Measurements from ENCODE around the gene FAM89A. TPM values are rescaled to one million over a fixed set of nuclear protein-coding genes. Genes with fewer than 3 reads are reported as not detected.
"Not testable (repeated sequence)": the region's sequence is repeated elsewhere in the genome, so short reads cannot be mapped to it uniquely, and the experiment has no call there.

The FAM89A gene
- total RNA-seq, 1 donor from 2014 or later, result 56.7 TPM

GRCh38 chr1:230994860-230995259 lies 45.2 kb downstream of the FAM89A start:
- DNase-seq (ENCODE audit: low read depth in 2 of 2), result no peak

DNA sequence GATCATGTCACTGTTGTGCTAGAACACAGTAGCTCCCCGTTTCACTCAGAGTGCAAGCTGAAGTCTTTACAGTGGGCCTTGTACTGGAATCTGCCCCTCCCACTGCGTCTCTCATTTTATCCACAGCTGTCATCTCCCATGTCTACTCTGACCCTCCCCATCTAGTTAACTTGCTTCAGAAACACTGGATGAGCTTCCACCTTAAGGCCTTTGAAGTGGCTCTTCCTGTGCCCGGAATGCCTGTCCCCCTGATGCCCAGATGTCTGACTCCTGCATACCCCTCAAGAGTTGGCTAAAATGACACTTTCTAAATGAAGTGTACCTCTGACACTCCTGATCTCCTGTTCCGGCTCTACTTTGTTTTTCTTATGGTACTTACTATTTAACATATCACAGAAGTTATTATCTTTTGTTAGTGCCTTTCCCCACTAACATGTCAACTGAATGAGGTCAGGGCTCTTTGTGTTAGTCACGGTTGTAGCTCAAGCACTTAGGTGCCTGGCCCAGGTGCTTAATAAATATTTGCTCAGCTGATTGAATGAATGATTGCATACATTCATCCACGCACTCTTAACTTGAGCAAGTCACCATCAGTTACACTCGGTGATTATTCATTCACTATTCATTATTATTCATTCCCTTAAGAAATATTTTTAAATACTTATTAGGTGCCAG lies 47.8 kb downstream of the FAM89A start:
- DNase-seq (ENCODE audit: low read depth in 2 of 2), result no peak

- no peak for DNase-seq (ENCODE audit: low read depth in 2 of 2)
Measured at GRCh38 chr1:230987448-230987847, 52.6 kb downstream of the FAM89A start.

- DNase-seq (ENCODE audit: low read depth in 2 of 2), result peak; percentile 71 to 87
Measured at GRCh38 chr1:230986976-230987375, 53.1 kb downstream of the FAM89A start.

- no peak for DNase-seq (ENCODE audit: low read depth in 2 of 2)
Measured at GRCh38 chr1:230985711-230986110, 54.3 kb downstream of the FAM89A start.

GRCh38 chr1:230984622-230985515 lies 55.2 kb downstream of the FAM89A start:
- DNase-seq (ENCODE audit: low read depth in 2 of 2), result not testable (repeated sequence)

- no peak for DNase-seq (ENCODE audit: low read depth in 2 of 2)
Measured at GRCh38 chr1:230983811-230984210, 56.2 kb downstream of the FAM89A start.

GRCh38 chr1:230982696-230983095 lies 57.4 kb downstream of the FAM89A start:
- DNase-seq (ENCODE audit: low read depth in 2 of 2), result no peak

GRCh38 chr1:230979952-230980351 lies 60.1 kb downstream of the FAM89A start:
- no peak for DNase-seq (ENCODE audit: low read depth in 2 of 2)

DNA sequence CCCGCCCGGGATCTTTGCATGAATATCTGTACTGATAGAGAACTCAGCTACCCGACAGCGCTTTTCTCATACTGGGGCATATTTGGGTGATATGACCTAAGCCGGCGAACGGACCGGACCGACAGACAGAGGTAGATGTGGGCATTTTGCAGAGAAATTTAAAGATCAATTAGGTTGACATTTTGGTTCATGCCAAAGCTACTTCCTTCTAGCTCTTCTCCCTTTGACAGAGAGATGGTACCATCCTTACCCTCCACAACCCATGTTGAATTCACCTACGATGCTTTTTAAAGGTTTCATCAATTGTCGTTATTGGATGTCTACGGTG lies 60.7 kb downstream of the FAM89A start:
- DNase-seq (ENCODE audit: low read depth in 2 of 2), result no peak

GRCh38 chr1:230978491-230979388 lies 61.3 kb downstream of the FAM89A start, which contains the start of the genes ARV1 and TTC13:
ARV1 (plus strand) TSS chr1:230979094; CDS start chr1:230979106, 12 bp downstream.
TTC13 (minus strand) TSS chr1:230978861; CDS start chr1:230978830, 31 bp downstream.
- DNase-seq (ENCODE audit: low read depth in 2 of 2), result peak; percentile 98 to 99

DNA sequence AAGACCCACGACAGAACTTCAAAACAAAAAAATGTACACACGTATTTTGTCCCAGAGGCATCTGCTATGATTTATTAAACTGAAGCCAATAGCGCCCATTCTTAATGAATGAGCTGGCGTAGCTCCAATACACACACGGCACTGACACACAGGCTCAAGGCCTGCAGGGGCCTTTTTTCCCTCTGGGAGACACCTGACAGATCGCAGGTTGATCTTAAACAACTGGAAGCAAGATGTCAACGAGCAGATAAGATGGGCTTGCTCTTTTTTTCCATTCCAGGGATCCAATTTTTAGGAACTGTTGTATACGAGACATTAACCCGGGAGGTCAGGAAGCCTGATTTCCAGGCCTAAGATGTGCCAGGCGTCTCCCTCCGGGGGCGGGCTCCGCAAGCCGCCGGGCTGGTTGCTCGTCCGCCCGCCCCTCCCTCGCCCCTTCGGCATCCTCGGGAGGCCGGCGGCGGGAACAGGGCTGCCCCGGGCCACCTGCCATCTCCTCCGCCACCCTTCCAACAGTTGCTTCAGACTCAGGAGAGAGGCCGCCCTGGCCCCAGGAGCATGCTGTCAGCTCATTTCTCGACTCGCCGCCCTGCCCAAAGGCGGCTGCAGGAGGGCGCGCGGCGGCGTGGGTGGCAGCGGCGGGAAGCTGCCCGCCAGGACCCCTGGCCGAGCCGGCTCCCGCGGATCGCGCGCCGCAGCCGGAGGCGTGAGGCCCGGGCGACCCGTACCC lies 62.1 kb downstream of the FAM89A start:
- peak; percentile 48 to 60 for DNase-seq (ENCODE audit: low read depth in 2 of 2)

DNA sequence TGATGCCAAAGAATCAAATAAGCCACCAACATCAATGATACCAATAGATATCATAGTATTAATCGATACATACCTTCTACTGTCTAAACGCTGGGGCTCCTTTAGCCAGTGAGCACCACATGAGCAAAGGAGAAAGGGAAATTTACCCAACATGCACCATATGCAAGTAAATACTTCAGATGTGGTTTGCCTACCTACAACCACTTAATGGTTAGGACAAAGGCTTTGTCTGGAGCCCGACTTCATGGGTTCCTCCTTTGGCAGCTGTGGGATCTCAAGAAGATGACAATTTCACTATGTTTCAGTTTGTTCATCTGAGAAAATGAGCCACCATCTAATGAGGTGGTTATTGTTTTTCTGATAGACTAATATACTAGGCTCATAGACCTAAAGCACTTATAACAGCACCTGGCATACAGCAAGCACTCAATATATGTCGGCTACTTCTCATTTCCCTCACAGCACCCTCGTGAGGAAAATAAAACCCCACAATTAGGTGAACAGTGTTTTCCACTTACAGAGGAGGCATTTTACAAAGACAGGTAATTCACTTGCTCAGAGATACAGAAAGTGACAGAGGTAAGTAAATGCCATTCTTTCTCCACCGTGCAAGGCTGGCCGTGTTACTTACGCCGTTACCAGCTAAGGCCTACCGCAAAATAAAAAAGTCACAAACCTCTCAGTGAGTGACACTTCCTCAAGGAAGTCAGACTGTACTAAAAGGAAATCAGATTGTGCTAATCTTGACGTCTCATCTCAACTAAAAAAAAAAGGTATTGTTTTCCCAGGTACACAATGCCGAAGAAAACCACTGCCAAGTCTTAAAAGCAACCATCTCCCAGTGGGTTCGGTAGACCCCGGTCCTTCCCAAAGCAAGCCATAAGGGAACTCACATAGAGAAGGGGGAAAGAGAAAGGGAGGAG lies 63.0 kb downstream of the FAM89A start:
- peak; percentile 2 to 58 for DNase-seq (ENCODE audit: low read depth in 2 of 2)

DNA sequence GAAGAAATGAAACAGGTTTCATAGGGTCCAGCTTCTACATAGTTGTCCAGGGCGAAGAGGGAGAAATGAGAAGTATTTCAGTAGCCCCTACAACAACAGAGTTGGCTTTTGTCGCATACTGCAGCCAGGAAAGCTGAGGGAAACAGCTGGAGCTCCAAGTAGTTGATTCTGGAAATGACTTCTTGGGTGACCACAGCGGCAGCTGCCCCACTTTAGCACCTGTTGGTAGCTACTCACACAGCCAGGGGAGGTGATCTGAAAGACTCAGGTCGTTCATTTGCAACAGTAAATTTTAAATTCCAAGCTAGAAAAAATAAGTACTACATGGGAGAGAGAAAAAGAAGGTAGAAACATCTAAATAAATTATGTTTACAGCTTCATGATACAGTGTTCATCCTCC lies 63.7 kb downstream of the FAM89A start:
- no peak for DNase-seq (ENCODE audit: low read depth in 2 of 2)

DNA sequence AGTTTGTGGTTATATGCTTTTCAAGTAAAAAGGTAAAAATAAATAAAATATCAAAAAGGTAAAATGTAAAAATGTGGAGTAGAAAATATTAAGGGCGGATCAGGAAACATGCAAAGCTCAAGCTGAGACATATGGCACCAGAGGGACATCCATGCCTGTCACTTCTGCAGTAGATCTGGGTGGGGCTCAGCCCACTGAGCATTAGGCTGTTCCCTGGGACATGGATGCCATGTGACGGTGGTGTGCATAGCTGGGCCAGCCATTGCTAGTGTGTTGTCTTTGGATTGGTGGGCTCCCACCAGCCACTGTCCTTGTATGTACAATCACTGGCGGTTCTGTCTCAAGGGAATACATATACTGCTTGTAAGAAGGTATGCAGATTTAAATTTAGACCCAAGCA lies 64.4 kb downstream of the FAM89A start:
- DNase-seq (ENCODE audit: low read depth in 2 of 2), result no peak

- DNase-seq (ENCODE audit: low read depth in 2 of 2), result peak in 1 of 2 donors; percentile 12
Measured at GRCh38 chr1:230972855-230973271, 67.2 kb downstream of the FAM89A start.

DNA sequence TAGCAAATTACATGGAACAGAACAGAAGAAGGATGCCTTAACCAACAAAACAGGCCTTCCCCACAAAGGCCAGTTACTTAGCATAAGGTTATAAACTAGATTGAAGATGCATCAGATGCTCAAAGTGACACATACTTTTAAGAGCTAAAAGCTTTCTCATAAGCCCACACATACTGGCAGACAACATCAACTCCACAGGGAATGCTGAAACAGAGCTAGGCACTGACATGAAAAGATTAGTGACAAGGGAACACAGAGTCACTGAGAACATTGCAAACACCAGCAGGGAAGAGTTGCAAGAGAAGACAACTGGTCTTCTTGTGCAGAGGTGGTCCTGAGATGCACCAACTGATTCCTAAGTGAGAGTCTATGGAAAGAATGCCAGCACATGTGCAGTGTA lies 68.3 kb downstream of the FAM89A start:
- DNase-seq (ENCODE audit: low read depth in 2 of 2), result no peak

GRCh38 chr1:230970432-230970831 lies 69.6 kb downstream of the FAM89A start:
- no peak for DNase-seq (ENCODE audit: low read depth in 2 of 2)

Data from lung microvascular endothelial cell (primary cell).